Measurements from ENCODE around the gene SNX25. TPM values are rescaled to one million over a fixed set of nuclear protein-coding genes. Genes with fewer than 3 reads are reported as not detected.

SNX25 gene
- total and polyA plus RNA-seq, 2 experiments from 2014 or later, result 6.9 to 25.0 TPM

- Mint-ChIP-seq H3K27ac (peak overlapping the region; percentile 26; the same call in 1 of the 2 replicates), H3K4me1 (no peaks in the 10 kb centered on the region; the same call in none of the 3 replicates), H3K4me3 (no peak overlapping the region), H3K27me3 (ENCODE audit: insufficient read depth, low read depth, poor library complexity) (peaks cover 2% of the 10 kb centered on the region), H3K9me3 (no peaks in the 10 kb centered on the region), H3K36me3 (ENCODE audit: low read depth) (no peaks in the 10 kb centered on the region)
- no peak overlapping the region for H3K27ac ChIP-seq (ENCODE audit: low read depth)
- no peak overlapping the region for H3K4me2 ChIP-seq
- no peaks in the 10 kb centered on the region for H3K36me3 ChIP-seq (ENCODE audit: insufficient read depth)
- no peaks in the 10 kb centered on the region for H3K9me2 ChIP-seq (ENCODE audit: insufficient read depth)
- no peaks in the 10 kb centered on the region for H3K27me3 ChIP-seq (ENCODE audit: insufficient read depth)
- H3K79me2 ChIP-seq (replicated peaks; ENCODE audit: insufficient read depth), result no peaks in the 10 kb centered on the region
- TF ChIP-seq ZNF114 (CRISPR knock-in tag; IDR thresholded peaks at IDR 0.05) (no peak), ZNF462 (CRISPR knock-in tag; IDR thresholded peaks at IDR 0.05) (no peak), STAT1 (IDR thresholded peaks at IDR 0.05; ENCODE audit: unreplicated experiment) (no peak), EZH2 (IDR thresholded peaks at IDR 0.05; ENCODE audit: low read depth, unreplicated experiment) (no peak), REST (IDR thresholded peaks at IDR 0.05; ENCODE audit: unreplicated experiment) (no peak), POLR2AphosphoS5 (IDR thresholded peaks at IDR 0.05; ENCODE audit: low read depth) (no peak), EZH2phosphoT487 (IDR thresholded peaks at IDR 0.05; ENCODE audit: unreplicated experiment) (no peak), ZNF331 (CRISPR knock-in tag; IDR thresholded peaks at IDR 0.05; ENCODE audit: low read depth) (no peak), NANOG (IDR thresholded peaks at IDR 0.05; ENCODE audit: borderline replicate concordance) (no peak), CTCF (conservative IDR thresholded peaks at IDR 0.05; ENCODE audit: low read depth in 2 of 2) (no peak), JUNB (IDR thresholded peaks at IDR 0.05; ENCODE audit: unreplicated experiment) (no peak), CREB1 (CRISPR knock-in tag; IDR thresholded peaks at IDR 0.05; ENCODE audit: low read depth) (no peak), ETS1 (IDR thresholded peaks at IDR 0.05) (no peak)
- no peaks in the 10 kb centered on the region for H4K20me1 ChIP-seq (replicated peaks; ENCODE audit: insufficient read depth)
- H3F3A ChIP-seq (replicated peaks; ENCODE audit: low read depth), result no peaks in the 10 kb centered on the region
- H2AFZ ChIP-seq, result no peak overlapping the region
- no peaks in the 10 kb centered on the region for H3K4me1 ChIP-seq (ENCODE audit: insufficient read depth)
- H3K4me3 ChIP-seq, result no peak overlapping the region
- DNase-seq (ENCODE audit: low spot score), result peak; percentile 37
- peak; percentile 55; the same call in 2 of the 3 replicates for ATAC-seq
These were observed 73.6 kb downstream of the SNX25 start for GRCh38 chr4:185282968-185283367.

All from GM23338 (cell line).